Stimulated activated CD4-positive, alpha-beta T cell treated with anti-CD3 and anti-CD28 coated beads, Interleukin-2, amount 100 ng/mL, for 4 hours (primary cell): ENCODE data around the gene DNM3.

Experiments
- DNase-seq: peaks from one replicate; pipeline ENCODE4 v3.0.0-alpha.2; 2020; ENCODE audit warnings: low read depth

The DNM3 gene

GRCh38 chr1:171919891-171920887 lies 78.9 kb downstream of the DNM3 start:
- no peak for DNase-seq

DNA sequence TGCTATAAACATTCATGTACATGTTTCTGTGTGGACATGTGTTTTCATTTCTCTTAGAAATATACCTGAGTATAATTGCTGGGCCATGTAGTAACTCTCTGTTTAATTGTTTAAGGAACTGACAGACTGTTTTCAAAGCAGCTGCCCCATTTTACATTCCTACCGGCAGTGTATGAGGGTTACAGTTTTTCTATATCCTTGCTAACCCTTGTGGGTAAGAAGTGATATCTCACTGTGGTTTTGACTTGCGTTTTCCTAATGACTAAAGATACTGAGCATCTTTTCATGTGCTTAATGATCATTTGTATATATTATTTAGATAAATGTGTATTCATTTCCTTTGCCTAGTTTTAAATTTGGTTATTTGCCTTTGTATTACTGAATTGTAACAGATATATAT lies 81.7 kb downstream of the DNM3 start:
- DNase-seq, result no peak

GRCh38 chr1:171929121-171929520 lies 87.8 kb downstream of the DNM3 start:
- no peak for DNase-seq

DNA sequence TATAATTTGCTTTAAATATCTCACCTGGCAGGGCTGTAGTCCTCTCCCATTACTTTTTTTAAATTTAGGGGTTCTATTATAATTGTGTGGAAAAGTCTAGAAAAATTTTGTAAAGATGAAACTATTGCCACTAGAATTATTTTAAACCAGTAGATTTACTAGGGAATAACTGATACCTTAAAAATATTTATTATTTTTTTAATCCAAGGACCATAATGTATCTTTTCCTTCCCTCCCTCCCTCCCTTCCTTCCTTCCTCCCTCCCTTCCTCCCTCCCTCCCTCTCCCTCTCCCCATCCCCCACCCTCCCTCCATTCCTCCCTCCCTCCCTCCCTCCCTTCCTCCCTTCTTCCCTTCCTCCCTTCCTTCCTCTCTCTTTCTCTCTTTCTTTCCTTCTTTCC lies 90.5 kb downstream of the DNM3 start:
- DNase-seq, result no peak

- DNase-seq, result no peak
Observed at GRCh38 chr1:171934664-171935063, 93.4 kb downstream of the DNM3 start.

DNA sequence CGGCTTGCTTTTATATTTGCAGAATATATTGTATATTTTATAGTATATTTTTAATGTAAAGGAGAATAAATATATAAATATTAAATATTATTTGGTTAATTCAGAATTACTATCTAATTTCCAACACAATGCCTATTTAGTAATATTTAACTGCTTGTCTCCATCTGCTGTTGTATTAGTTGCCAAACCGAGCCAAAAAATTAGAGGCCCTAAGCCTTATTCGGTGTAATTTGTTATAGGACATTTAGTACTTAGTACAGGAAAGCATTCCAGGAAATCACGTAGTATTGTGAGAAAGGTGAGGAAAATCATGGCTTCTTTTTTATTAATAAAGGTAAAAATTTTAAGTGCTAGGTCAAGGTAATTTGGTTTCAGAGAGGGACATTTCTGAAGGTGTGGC lies 93.8 kb downstream of the DNM3 start:
- DNase-seq, result no peak

DNA sequence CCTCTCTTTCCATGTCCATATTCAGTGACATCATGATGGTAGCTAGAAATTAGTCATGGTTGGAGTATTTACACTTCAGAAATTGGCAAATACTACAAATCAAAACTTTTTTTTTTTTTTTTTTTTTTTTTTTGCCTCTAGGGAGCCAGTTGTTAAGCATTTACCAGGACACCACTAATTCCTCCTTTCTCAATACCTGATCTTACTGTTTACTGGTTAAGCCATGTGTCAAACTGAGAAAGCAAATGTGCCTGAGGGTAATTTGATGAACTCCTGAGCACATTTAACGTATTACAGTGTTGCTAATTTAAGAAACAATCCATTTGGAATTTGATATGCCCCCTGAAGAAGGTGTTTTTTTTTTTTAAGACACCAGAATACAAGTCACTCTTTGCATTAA lies 94.4 kb downstream of the DNM3 start:
- DNase-seq, result no peak

DNA sequence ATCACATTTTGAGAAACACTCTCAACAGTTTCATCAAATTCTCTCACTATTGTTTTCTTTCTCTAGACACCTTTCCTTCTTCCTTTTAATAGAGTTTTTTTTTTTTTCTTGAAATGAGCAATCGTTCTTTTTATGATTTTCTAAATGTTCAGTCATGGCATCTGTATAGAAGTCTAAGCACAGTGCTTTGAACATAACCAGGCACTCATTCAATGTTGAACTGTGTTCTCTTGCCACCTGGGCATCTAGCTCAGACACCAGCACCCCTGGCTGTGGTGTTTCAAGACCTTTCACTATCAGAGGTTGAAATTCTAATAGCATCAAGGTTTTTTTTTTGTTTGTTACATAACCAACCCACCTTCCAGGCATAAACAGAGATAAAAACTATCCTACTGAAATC lies 96.6 kb downstream of the DNM3 start:
- no peak for DNase-seq

DNA sequence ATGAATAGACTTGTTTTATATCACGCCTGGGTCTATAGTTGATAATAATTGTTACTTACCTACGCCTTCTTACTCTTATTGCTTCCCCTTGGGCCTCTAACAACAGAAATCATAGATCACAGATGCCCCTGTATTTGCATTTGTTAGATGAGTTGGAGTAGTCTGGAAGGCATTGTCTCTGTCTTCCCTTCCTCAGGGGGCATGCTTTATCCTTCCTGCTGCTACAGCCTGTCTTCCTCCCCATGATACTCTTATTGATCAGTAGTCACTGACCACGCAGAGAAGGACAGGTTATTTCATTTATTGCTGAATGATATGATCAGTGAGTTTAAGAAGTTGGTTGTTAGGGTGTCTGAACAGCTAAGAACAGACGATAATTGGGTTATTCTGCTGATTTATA lies 98.4 kb downstream of the DNM3 start:
- DNase-seq, result no peak

- DNase-seq, result no peak
Observed at GRCh38 chr1:171940368-171940767, 99.1 kb downstream of the DNM3 start.

DNA sequence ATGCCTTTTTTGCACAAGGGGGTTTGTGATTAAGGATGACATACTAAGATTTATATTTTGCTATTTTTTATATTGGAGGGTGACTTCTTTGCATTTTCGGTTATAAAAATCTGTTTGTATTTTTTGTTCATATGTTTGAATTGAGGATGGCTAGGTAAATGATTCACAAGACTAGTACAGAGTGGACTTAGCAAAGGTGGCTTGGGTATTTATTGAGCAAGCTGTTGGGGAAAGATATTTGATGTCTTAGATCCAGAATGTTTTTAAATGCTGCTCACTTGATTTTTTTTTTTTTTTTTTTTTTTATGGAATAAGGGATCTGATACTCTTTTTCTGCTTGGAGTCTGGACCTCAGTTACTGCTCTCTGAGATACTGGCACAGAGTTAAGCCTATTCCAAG lies 100.6 kb downstream of the DNM3 start:
- DNase-seq, result no peak

- DNase-seq, result no peak
Observed at GRCh38 chr1:171943973-171944561, 102.8 kb downstream of the DNM3 start.

- no peak for DNase-seq
Observed at GRCh38 chr1:171948511-171948910, 107.2 kb downstream of the DNM3 start.

DNA sequence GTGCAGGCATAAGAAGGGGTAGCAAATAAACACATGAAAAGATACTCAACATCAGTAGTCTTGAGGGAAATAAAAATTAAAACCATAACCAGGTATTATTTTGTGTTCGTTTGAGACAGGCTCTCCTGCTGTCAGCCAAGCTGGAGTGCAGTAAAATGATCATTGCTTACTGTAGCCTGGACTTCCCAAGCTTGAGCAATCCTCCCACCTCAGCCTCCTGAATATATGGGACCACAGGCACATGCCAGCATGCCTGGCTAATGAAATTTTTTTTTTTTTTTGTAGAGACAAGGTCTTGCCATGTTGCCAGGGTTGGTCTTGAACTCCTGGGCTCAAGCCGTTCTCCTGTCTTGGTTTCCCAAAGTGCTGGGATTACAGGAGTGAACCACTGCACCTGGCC lies 108.0 kb downstream of the DNM3 start:
- no peak for DNase-seq

DNA sequence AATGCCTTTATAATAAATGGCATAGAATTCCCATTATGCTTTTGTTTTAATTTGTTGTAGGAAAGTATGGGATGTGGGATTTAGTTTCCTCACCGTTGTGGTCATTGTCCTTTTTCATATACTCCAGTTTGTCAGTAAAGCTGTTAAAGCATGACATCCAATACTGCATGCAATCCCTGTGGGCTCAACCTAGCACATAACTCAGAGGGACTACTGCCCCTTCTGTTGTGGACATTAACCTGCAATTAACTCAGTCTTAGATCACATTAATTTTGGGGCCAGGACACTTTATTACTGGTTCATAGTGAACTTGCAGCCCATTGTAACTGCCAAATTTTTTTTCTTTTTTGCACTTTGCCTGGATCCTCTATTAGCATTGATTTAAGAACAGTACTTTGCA lies 112.5 kb downstream of the DNM3 start:
- DNase-seq, result no peak

DNA sequence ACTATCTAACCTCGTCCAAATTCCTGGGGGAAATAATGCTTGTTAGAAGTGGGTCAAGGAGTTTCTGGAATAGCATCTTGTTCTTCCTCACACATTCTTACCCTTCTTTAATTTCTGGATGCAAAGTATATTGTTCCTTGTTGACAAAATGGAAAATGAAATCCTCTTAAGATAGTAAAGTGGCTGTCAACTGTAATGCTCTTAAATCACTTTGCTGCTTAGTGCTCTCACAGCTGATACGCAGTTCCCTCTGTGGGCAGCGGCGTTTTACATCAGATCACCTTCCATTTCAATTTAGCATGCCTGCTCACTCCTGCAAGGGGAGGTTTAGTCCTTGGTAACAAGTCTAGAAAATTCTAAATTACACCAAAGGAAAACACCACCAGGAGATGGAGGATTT lies 113.1 kb downstream of the DNM3 start:
- no peak for DNase-seq

- no peak for DNase-seq
Observed at GRCh38 chr1:171961861-171962260, 120.6 kb downstream of the DNM3 start.

DNA sequence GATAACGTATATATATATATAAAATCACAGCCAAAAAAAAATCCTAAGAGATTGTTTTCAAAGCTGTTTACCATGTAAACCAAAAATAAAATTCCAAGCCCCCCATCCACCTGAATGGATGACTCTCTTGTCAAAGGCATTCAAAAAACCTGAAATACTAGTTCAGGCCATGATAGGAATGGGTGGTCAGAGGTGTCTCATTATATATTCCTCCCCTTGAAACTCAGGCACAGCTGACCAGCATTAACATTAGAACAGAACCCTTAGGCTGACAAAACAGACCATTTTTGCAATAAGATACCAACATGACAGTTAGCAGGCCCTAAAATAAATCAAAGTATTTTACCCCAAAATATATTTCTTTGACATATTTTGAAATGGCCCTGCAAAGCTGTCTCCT lies 122.5 kb downstream of the DNM3 start:
- no peak for DNase-seq

DNA sequence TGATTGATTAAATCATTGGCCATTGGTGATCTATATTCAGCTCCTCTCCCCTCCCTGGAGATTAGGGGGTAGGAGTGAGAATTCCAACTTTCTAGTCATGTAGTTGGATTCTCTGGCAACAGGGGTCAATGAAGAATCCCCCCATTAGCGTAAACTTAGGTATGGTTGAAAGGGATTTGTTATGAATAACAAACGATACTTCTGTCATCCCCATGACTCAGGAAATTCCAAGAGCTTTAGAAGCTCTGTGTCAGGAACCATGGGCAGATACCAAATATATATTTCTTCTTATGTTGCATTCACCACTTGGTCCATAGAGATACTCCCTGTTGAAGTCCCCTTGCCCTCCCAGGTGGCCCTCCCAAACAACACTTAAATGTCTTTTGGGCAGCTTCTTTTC lies 124.5 kb downstream of the DNM3 start:
- no peak for DNase-seq

DNA sequence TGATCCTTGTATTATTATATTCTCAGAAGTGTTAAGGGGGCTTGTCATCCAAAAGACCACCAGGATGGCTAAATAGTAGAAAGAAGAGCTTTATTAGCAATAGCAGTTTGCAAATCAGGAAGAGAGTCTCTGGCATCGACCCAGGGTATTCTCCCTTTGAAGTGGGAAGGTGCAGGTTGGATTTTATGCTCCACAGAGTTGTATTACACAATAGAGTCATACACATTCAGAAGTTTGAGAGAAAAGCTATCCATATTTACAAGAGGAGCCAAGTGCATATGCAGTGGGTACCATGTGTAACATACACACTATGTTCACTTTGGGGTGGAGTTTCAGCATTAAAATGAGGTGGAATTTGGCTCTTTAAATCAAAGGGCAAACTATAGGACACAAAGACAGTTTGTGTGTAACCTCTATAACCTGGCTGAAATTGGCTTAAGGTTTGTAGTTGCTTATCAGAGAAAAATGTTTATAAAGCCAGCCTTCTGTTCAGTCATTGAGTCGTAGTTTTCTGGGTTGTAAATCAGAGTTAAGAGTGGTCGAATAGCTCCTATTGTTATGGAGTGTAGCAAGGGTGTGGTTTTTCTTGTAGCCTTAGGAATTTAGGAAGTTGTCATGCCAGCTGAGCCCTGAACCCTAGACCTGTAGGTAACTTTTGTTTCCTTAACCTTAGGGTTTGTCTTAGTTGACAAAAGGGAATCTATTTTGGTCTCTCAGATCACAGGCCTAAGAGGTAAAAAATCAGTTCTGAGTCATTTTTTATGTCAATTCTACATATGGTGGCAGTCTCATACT lies 125.3 kb downstream of the DNM3 start:
- no peak for DNase-seq

DNA sequence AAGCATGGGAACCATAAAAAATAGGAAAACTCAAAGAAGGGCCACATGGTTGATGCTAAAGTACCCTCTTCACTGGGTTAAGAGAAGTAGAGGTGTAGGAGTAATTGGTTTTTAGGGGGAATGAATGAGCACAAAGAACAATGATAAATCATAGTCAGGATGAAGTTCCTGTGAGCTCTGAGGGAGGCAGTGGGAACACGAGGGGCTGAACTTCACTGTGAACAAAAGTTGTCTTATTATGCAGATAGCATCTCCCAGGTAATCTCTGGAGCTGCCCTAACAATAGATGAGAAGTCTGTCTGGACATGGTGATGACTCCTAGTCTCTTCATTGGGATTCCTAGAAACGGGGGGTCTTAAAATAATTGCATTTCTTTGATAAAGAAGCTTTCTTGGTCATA lies 127.9 kb downstream of the DNM3 start:
- DNase-seq, result no peak

- DNase-seq, result no peak
Observed at GRCh38 chr1:171969813-171970212, 128.5 kb downstream of the DNM3 start.

GRCh38 chr1:171972846-171973245 lies 131.5 kb downstream of the DNM3 start:
- DNase-seq, result no peak
